ENCODE data around the gene NPAS4. TPM values are rescaled to one million over a fixed set of nuclear protein-coding genes. Genes with fewer than 3 reads are reported as not detected.

NPAS4 gene
- total and polyA plus RNA-seq, 2 of the 13 experiments (the other 11 are each of a cell fraction or from before 2014, with no cell fraction given), result not detected

- peak; percentile 100 for TF ChIP-seq ZZZ3 (CRISPR knock-in tag; IDR thresholded peaks at IDR 0.05; ENCODE audit: borderline replicate concordance)
- peak; percentile 100 for TF ChIP-seq ZNF567 (CRISPR knock-in tag; IDR thresholded peaks at IDR 0.05; ENCODE audit: borderline replicate concordance)
- peak; percentile 100 for TF ChIP-seq KAT7 (CRISPR knock-in tag; IDR thresholded peaks at IDR 0.05; ENCODE audit: borderline replicate concordance)
- TF ChIP-seq TOPORS (CRISPR knock-in tag; IDR thresholded peaks at IDR 0.05), result peak; percentile 100
- peak; percentile 100 for TF ChIP-seq ZNF550 (CRISPR knock-in tag; IDR thresholded peaks at IDR 0.05; ENCODE audit: borderline replicate concordance)
- TF ChIP-seq ELF4 (CRISPR knock-in tag; IDR thresholded peaks at IDR 0.05; ENCODE audit: borderline replicate concordance), result peak; percentile 100
- TF ChIP-seq SMAD3 (CRISPR knock-in tag; IDR thresholded peaks at IDR 0.05), result peak; percentile 100
- peak; percentile 73; the same call in 1 of the 2 replicates for TF ChIP-seq ZKSCAN1 (IDR thresholded peaks at IDR 0.05; ENCODE audit: low read length)
- TF ChIP-seq ZNF710 (CRISPR knock-in tag; IDR thresholded peaks at IDR 0.05; ENCODE audit: borderline replicate concordance), result peak; percentile 100
- TF ChIP-seq KDM1A (CRISPR knock-in tag; IDR thresholded peaks at IDR 0.05), result peak; percentile 100
- peak; percentile 100 for TF ChIP-seq XBP1 (CRISPR knock-in tag; IDR thresholded peaks at IDR 0.05)
- TF ChIP-seq ZFP36L1 (CRISPR knock-in tag; IDR thresholded peaks at IDR 0.05), result peak; percentile 100
- TF ChIP-seq ZNF275 (CRISPR knock-in tag; IDR thresholded peaks at IDR 0.05; ENCODE audit: borderline replicate concordance), result peak; percentile 100
- TF ChIP-seq ZNF761 (CRISPR knock-in tag; conservative IDR thresholded peaks at IDR 0.05), result peak; percentile 100
- no peak for TF ChIP-seq HNRNPUL1 (IDR thresholded peaks at IDR 0.05; ENCODE audit: low read depth, low read length)
- TF ChIP-seq ZSCAN30 (CRISPR knock-in tag; IDR thresholded peaks at IDR 0.05), result peak; percentile 100
- TF ChIP-seq HNF4G (IDR thresholded peaks at IDR 0.05; ENCODE audit: borderline replicate concordance, low read depth, low read length), result peak; percentile 32; the same call in 1 of the 2 replicates
- TF ChIP-seq HNF4G (CRISPR knock-in tag; IDR thresholded peaks at IDR 0.05; ENCODE audit: borderline replicate concordance, low read depth), result peak; percentile 100
- peak; percentile 100 for TF ChIP-seq ZNF160 (CRISPR knock-in tag; IDR thresholded peaks at IDR 0.05)
- TF ChIP-seq ZNF614 (CRISPR knock-in tag; IDR thresholded peaks at IDR 0.05; ENCODE audit: borderline replicate concordance), result peak; percentile 100
- TF ChIP-seq, protein P1, sequence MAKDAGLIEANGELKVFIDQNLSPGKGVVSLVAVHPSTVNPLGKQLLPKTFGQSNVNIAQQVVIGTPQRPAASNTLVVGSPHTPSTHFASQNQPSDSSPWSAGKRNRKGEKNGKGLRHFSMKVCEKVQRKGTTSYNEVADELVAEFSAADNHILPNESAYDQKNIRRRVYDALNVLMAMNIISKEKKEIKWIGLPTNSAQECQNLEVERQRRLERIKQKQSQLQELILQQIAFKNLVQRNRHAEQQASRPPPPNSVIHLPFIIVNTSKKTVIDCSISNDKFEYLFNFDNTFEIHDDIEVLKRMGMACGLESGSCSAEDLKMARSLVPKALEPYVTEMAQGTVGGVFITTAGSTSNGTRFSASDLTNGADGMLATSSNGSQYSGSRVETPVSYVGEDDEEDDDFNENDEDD (CRISPR knock-in tag; IDR thresholded peaks at IDR 0.05; ENCODE audit: borderline replicate concordance), result peak; percentile 99
- peak; percentile 100 for TF ChIP-seq KLF15 (CRISPR knock-in tag; IDR thresholded peaks at IDR 0.05; ENCODE audit: borderline replicate concordance)
Measured at GRCh38 chr11:66421492-66422205, 814 bp downstream of the NPAS4 start (continued).

All from HepG2 (cell line).